Measurements from ENCODE around the gene PPIL6. TPM values are rescaled to one million over a fixed set of nuclear protein-coding genes. Genes with fewer than 3 reads are reported as not detected.

The PPIL6 gene
- 1 to 10 TPM in 2 of 4 donors, under 1 TPM in 1, not detected in 1; 0.64 to 4.0 (median 1.9) TPM for total RNA-seq

GRCh38 chr6:109440331-109441068, at the start of gene PPIL6, which contains the start of gene SMPD2:
Gene PPIL6 (minus strand): TSS chr6:109440628. CDS start chr6:109440590, 38 bp downstream.
Gene SMPD2 (plus strand): TSS chr6:109440724. CDS start chr6:109441122, 398 bp downstream.
- no peaks in the 10 kb centered on the region for H3K9me3 ChIP-seq
- TF ChIP-seq POLR2A (IDR thresholded peaks at IDR 0.05) (peak; percentile 57), EP300 (IDR thresholded peaks at IDR 0.05; ENCODE audit: low read depth) (peak; percentile 21), CTCF (IDR thresholded peaks at IDR 0.05) (peak in 1 of 5 experiments; percentile 31), POLR2AphosphoS5 (IDR thresholded peaks at IDR 0.05) (peak in 2 of 3 donors; percentile 9 to 72)
- H3K27ac ChIP-seq = peak within 1 kb of the TSS; percentile 90 to 92 (median 90)
- no peaks in the 10 kb centered on the region for H3K27me3 ChIP-seq
- no peaks in the 10 kb centered on the region for H3K36me3 ChIP-seq
- 0% methylated on average over 21 of the region's 102 CpGs; no CpG with 5 or more reads in 1 of the 2 donors for WGBS, 2 donors (ENCODE audit: low coverage in 1 of 2)
- in situ Hi-C loops (cut with MboI; ENCODE audit: low pct_ligation_motif_present in 1 of 4, low pct_unique_long_range_greater_than_20kb in 1 of 4, low sequenced_read_pairs in 3 of 4) (loop anchor here in 1 of 4 donors (25.0 kb wide), 1 partner anchor 247 kb away; the partner anchor contains the start of genes AK9 and FIG4), intact Hi-C loops (cut with DNase I; ENCODE audit: low total_unique reads) (no loop called here)
- peaks cover 0 to 24% (median 9%) of the 10 kb centered on the region in 4 donors for H3K4me1 ChIP-seq
- peak; percentile 90 for DNase-seq
- peak within 1 kb of the TSS; percentile 77 to 96 (median 84) for H3K4me3 ChIP-seq

GRCh38 chr6:109488001-109488400, 47.6 kb upstream of the PPIL6 start:
- Histone ChIP-seq H3K27me3 (no peaks in the 10 kb centered on the region), H3K9me3 (no peaks in the 10 kb centered on the region), H3K27ac (no peak overlapping the region), H3K36me3 (no peaks in the 10 kb centered on the region), H3K4me1 (peaks cover 0 to 11% (median 4%) of the 10 kb centered on the region in 4 donors), H3K4me3 (no peak overlapping the region)
- no peak for DNase-seq
- intact Hi-C loops (cut with DNase I; ENCODE audit: low total_unique reads) (no loop called here), in situ Hi-C loops (cut with MboI; ENCODE audit: low pct_ligation_motif_present in 1 of 4, low pct_unique_long_range_greater_than_20kb in 1 of 4, low sequenced_read_pairs in 3 of 4) (no loop called here)
- no peak for TF ChIP-seq POLR2A (IDR thresholded peaks at IDR 0.05)
- TF ChIP-seq POLR2AphosphoS5 (IDR thresholded peaks at IDR 0.05) = no peak
- TF ChIP-seq EP300 (IDR thresholded peaks at IDR 0.05; ENCODE audit: low read depth) = no peak

- peak overlapping the region; percentile 35 to 88 (median 50) for H3K27ac ChIP-seq
- DNase-seq = no peak
- intact Hi-C loops (cut with DNase I; ENCODE audit: low total_unique reads) = no loop called here
- 43 to 57% methylated on average over 1 of the region's 1 CpG for WGBS, 2 donors (ENCODE audit: low coverage in 1 of 2)
- no peaks in the 10 kb centered on the region for H3K27me3 ChIP-seq
- in situ Hi-C loops (cut with MboI; ENCODE audit: low pct_ligation_motif_present in 1 of 4, low pct_unique_long_range_greater_than_20kb in 1 of 4, low sequenced_read_pairs in 3 of 4) = no loop called here
- no peak overlapping the region for H3K4me3 ChIP-seq
- H3K9me3 ChIP-seq = no peaks in the 10 kb centered on the region
- H3K36me3 ChIP-seq = no peaks in the 10 kb centered on the region
- TF ChIP-seq EP300 (IDR thresholded peaks at IDR 0.05; ENCODE audit: low read depth) (peak; percentile 44), POLR2AphosphoS5 (IDR thresholded peaks at IDR 0.05) (peak in 2 of 3 donors; percentile 45 to 56), POLR2A (IDR thresholded peaks at IDR 0.05) (no peak)
- H3K4me1 ChIP-seq = peaks cover 3 to 25% (median 16%) of the 10 kb centered on the region in 4 donors
Measured at GRCh38 chr6:109486068-109486467, 45.6 kb upstream of the PPIL6 start.

- Histone ChIP-seq H3K4me1 (peaks cover 10 to 32% (median 22%) of the 10 kb centered on the region in 4 donors), H3K27ac (peak overlapping the region; percentile 35 to 88 (median 50)), H3K36me3 (no peaks in the 10 kb centered on the region), H3K4me3 (no peak overlapping the region), H3K9me3 (no peaks in the 10 kb centered on the region), H3K27me3 (no peaks in the 10 kb centered on the region)
- no peak for DNase-seq
- WGBS, 2 donors (ENCODE audit: low coverage in 1 of 2) = 67 to 84% methylated on average over 3 of the region's 3 CpGs
- intact Hi-C loops (cut with DNase I; ENCODE audit: low total_unique reads) (no loop called here), in situ Hi-C loops (cut with MboI; ENCODE audit: low pct_ligation_motif_present in 1 of 4, low pct_unique_long_range_greater_than_20kb in 1 of 4, low sequenced_read_pairs in 3 of 4) (no loop called here)
- TF ChIP-seq EP300 (IDR thresholded peaks at IDR 0.05; ENCODE audit: low read depth) = no peak
- no peak for TF ChIP-seq CTCF (IDR thresholded peaks at IDR 0.05)
- TF ChIP-seq POLR2A (IDR thresholded peaks at IDR 0.05) = no peak
- TF ChIP-seq POLR2AphosphoS5 (IDR thresholded peaks at IDR 0.05) = no peak
Measured at GRCh38 chr6:109485266-109485935, 45.0 kb upstream of the PPIL6 start.

- peaks cover 17 to 44% (median 29%) of the 10 kb centered on the region in 4 donors for H3K4me1 ChIP-seq
- no peaks in the 10 kb centered on the region for H3K36me3 ChIP-seq
- intact Hi-C loops (cut with DNase I; ENCODE audit: low total_unique reads) = loop anchor here (5.0 kb wide), 1 partner anchor 1528 kb away; no protein-coding TSS in a partner anchor
- H3K27me3 ChIP-seq = no peaks in the 10 kb centered on the region
- no peak for DNase-seq
- peak overlapping the region in 2 of 4 donors; percentile 97 to 99 for H3K4me3 ChIP-seq
- in situ Hi-C loops (cut with MboI; ENCODE audit: low pct_ligation_motif_present in 1 of 4, low pct_unique_long_range_greater_than_20kb in 1 of 4, low sequenced_read_pairs in 3 of 4) = no loop called here
- no peak for TF ChIP-seq EP300 (IDR thresholded peaks at IDR 0.05; ENCODE audit: low read depth)
- no peak for TF ChIP-seq POLR2A (IDR thresholded peaks at IDR 0.05)
- no peak for TF ChIP-seq POLR2AphosphoS5 (IDR thresholded peaks at IDR 0.05)
- WGBS, 2 donors (ENCODE audit: low coverage in 1 of 2) = 60 to 82% methylated on average over 3 of the region's 3 CpGs
- peak overlapping the region; percentile 88 to 95 (median 92) for H3K27ac ChIP-seq
- no peaks in the 10 kb centered on the region for H3K9me3 ChIP-seq
Measured at GRCh38 chr6:109484122-109484521, 43.7 kb upstream of the PPIL6 start.

All from transverse colon (tissue), 4 donors.